Thyroid gland (tissue), 4 donors: ENCODE data around the gene PPP2R2D.
"Not testable (repeated sequence)": the region's sequence is repeated elsewhere in the genome, so short reads cannot be mapped to it uniquely, and the experiment has no call there.

ENCODE experiments used
- CTCF ChIP-seq, 6 experiments: fragments of 200-600 bp in 3 of 6; fragments of 450-650 bp in 3 of 6; sonication (generic) in 3 of 6; IDR thresholded peaks; one replicate each; pipeline ENCODE4 v1.5.1; 2016 to 2019; ENCODE audit warnings: antibody characterized with exemption in 6 of 6, mild to moderate bottlenecking in 2 of 6, inconsistent platforms in 1 of 6, moderate library complexity in 1 of 6
- POLR2A ChIP-seq, 2 donors: fragments of 450-650 bp; IDR thresholded peaks; one replicate each; pipeline ENCODE4 v1.6.1; 2017; ENCODE audit warnings: antibody characterized with exemption in 2 of 2, mild to moderate bottlenecking in 2 of 2, moderate library complexity in 1 of 2

GRCh38 chr10:131986851-131987250, 86.0 kb downstream of the PPP2R2D start:
- TF ChIP-seq CTCF, POLR2A (IDR thresholded peaks at IDR 0.05): not testable (repeated sequence)
